Measurements from ENCODE around the gene TPCN2. TPM values are rescaled to one million over a fixed set of nuclear protein-coding genes. Genes with fewer than 3 reads are reported as not detected.

The TPCN2 gene
- total and polyA plus RNA-seq, 2 of the 4 experiments (the other 2 are of a cell fraction): 3.4 to 8.0 TPM

DNA sequence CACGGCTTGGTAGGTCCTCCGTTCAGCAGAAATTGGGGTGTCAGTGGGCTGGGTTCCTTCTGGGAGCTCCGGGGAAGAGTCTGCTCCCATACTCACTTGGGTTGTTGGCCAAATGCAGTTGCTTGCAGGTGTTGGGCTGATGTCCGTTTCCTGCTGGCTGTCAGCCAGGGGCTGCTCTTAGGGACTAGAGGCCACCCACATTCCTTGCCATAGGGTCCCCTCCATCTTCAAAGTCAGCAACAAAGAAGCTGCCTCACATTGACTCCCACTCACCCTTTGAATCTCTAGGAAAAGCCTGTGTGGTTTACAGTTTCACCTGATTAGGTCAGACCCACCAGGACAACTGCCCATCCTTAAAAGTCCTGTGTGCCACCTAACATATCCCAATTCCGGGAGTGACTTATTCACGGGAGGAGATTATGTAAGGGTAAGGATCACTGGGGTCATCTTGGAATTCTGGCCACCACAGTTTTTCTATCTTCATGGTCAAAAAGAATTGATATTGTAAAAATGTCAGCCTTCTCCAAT is 43.0 kb downstream of the TPCN2 start:
- H3K9ac ChIP-seq (ENCODE audit: low read depth, low read length): no peak overlapping the region
- H2BK5ac ChIP-seq (ENCODE audit: low read depth, low read length, poor library complexity, severe bottlenecking): no peak overlapping the region
- H3K9me3 ChIP-seq (ENCODE audit: control insufficient read depth, insufficient read depth, low read length): no peaks in the 10 kb centered on the region
- no peak overlapping the region for H2BK20ac ChIP-seq (ENCODE audit: low read depth, low read length)
- H3K18ac ChIP-seq (ENCODE audit: low read depth, low read length): no peak overlapping the region
- H3K4me1 ChIP-seq (ENCODE audit: control insufficient read depth, insufficient read depth, low read length): peaks cover 9% of the 10 kb centered on the region
- no peak overlapping the region for H3K23ac ChIP-seq (ENCODE audit: low read depth, low read length)
- H4K20me1 ChIP-seq (ENCODE audit: insufficient read depth, low read length): peaks cover 22% of the 10 kb centered on the region
- no peak overlapping the region for H2AK5ac ChIP-seq (ENCODE audit: low read depth, low read length)
- H3K36me3 ChIP-seq (ENCODE audit: control insufficient read depth, insufficient read depth, low read length): peaks cover 16% of the 10 kb centered on the region
- H3K56ac ChIP-seq (ENCODE audit: extremely low read depth, insufficient read depth, low read length): no peak overlapping the region
- WGBS, 2 experiments (ENCODE audit: extremely low coverage in 2 of 2, insufficient read length in 1 of 2): no CpG with 5 or more reads among the region's 6 CpGs
- no peak overlapping the region for H4K5ac ChIP-seq (ENCODE audit: low read depth, low read length)
- intact Hi-C loops (cut with micrococcal nuclease): no loop called here
- H2BK15ac ChIP-seq (ENCODE audit: low read depth, low read length): no peak overlapping the region
- ATAC-seq (ENCODE audit: low read depth) (no peak), DNase-seq (no peak)
- H3K9me1 ChIP-seq (ENCODE audit: insufficient read depth, low read length): 0 out of 2 replicates have a peak, but pooled peaks cover 4% of the 10 kb centered on the region
- no peak overlapping the region for H3K4me3 ChIP-seq (ENCODE audit: insufficient read depth, low read depth, low read length)
- no peak overlapping the region for H3K4ac ChIP-seq (ENCODE audit: low read depth, low read length)
- H2BK120ac ChIP-seq (ENCODE audit: low read depth, low read length): no peak overlapping the region
- TF ChIP-seq MXI1 (IDR thresholded peaks at IDR 0.05; ENCODE audit: borderline replicate concordance, low read depth, low read length) (no peak), BHLHE40 (IDR thresholded peaks at IDR 0.05; ENCODE audit: low read depth, low read length) (no peak), RAD21 (IDR thresholded peaks at IDR 0.05; ENCODE audit: low read length) (no peak), RFX5 (IDR thresholded peaks at IDR 0.05; ENCODE audit: low read depth, low read length) (no peak), MAZ (IDR thresholded peaks at IDR 0.05; ENCODE audit: borderline replicate concordance, low read depth, low read length) (no peak), FOS (IDR thresholded peaks at IDR 0.05; ENCODE audit: low read depth, low read length) (no peak), MAFK (IDR thresholded peaks at IDR 0.05; ENCODE audit: low read depth, low read length) (no peak), CHD1 (IDR thresholded peaks at IDR 0.05; ENCODE audit: low read depth, low read length) (no peak), SMC3 (IDR thresholded peaks at IDR 0.05; ENCODE audit: low read depth, low read length) (no peak), RCOR1 (IDR thresholded peaks at IDR 0.05; ENCODE audit: insufficient replicate concordance, low read length) (no peak), CEBPB (IDR thresholded peaks at IDR 0.05; ENCODE audit: low read depth, low read length) (no peak), NFE2L2 (IDR thresholded peaks at IDR 0.05; ENCODE audit: low read depth, low read length) (no peak), POLR2A (IDR thresholded peaks at IDR 0.05; ENCODE audit: low read depth, low read length) (no peak)
- TF ChIP-seq, protein P1, sequence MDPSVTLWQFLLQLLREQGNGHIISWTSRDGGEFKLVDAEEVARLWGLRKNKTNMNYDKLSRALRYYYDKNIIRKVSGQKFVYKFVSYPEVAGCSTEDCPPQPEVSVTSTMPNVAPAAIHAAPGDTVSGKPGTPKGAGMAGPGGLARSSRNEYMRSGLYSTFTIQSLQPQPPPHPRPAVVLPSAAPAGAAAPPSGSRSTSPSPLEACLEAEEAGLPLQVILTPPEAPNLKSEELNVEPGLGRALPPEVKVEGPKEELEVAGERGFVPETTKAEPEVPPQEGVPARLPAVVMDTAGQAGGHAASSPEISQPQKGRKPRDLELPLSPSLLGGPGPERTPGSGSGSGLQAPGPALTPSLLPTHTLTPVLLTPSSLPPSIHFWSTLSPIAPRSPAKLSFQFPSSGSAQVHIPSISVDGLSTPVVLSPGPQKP (IDR thresholded peaks at IDR 0.05; ENCODE audit: borderline replicate concordance, low read depth, low read length): no peak
- TF ChIP-seq, protein P2, sequence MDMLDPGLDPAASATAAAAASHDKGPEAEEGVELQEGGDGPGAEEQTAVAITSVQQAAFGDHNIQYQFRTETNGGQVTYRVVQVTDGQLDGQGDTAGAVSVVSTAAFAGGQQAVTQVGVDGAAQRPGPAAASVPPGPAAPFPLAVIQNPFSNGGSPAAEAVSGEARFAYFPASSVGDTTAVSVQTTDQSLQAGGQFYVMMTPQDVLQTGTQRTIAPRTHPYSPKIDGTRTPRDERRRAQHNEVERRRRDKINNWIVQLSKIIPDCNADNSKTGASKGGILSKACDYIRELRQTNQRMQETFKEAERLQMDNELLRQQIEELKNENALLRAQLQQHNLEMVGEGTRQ (IDR thresholded peaks at IDR 0.05; ENCODE audit: low read depth, low read length): no peak
- TF ChIP-seq, protein P3, sequence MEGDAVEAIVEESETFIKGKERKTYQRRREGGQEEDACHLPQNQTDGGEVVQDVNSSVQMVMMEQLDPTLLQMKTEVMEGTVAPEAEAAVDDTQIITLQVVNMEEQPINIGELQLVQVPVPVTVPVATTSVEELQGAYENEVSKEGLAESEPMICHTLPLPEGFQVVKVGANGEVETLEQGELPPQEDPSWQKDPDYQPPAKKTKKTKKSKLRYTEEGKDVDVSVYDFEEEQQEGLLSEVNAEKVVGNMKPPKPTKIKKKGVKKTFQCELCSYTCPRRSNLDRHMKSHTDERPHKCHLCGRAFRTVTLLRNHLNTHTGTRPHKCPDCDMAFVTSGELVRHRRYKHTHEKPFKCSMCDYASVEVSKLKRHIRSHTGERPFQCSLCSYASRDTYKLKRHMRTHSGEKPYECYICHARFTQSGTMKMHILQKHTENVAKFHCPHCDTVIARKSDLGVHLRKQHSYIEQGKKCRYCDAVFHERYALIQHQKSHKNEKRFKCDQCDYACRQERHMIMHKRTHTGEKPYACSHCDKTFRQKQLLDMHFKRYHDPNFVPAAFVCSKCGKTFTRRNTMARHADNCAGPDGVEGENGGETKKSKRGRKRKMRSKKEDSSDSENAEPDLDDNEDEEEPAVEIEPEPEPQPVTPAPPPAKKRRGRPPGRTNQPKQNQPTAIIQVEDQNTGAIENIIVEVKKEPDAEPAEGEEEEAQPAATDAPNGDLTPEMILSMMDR (conservative IDR thresholded peaks at IDR 0.05; ENCODE audit: low read depth, low read length): no peak
- H3K27ac ChIP-seq (ENCODE audit: insufficient read depth, low read length): no peak overlapping the region
- no peak overlapping the region for H4K91ac ChIP-seq (ENCODE audit: insufficient read depth, low read depth, low read length)
- ChIA-PET POLR2A (ENCODE audit: unreplicated experiment) (no interaction called here), CTCF (interaction anchor here (0.7 kb wide), 1 partner anchor 10 kb away, joined by 3 read pairs; no protein-coding TSS in a partner anchor)
- no peak overlapping the region for H2AK9ac ChIP-seq (replicated peaks; ENCODE audit: low read depth, low read length, poor library complexity)
- no peak overlapping the region for H4K8ac ChIP-seq (ENCODE audit: low read depth in 2 of 2, low read length in 2 of 2)
- in situ Hi-C loops (cut with MboI; ENCODE audit: low sequenced_read_pairs): no loop called here
- no TSS peak for BruUV-seq (replicated peaks)
- dilution Hi-C loops (cut with HindIII; ENCODE audit: low sequenced_read_pairs, unreplicated experiment): no loop called here
- H3K79me1 ChIP-seq (ENCODE audit: low read depth in 1 of 2, low read length in 2 of 2): peaks cover 0 to 6% of the 10 kb centered on the region in 2 experiments; a peak in 1 of 4 replicates
- no peak overlapping the region for H2AFZ ChIP-seq (replicated peaks; ENCODE audit: low read length, poor library complexity)
- no peak overlapping the region for H3K14ac ChIP-seq (replicated peaks; ENCODE audit: low read depth, low read length)
- H3K4me2 ChIP-seq (ENCODE audit: low read depth, low read length): no peak overlapping the region
- H3K27me3 ChIP-seq (ENCODE audit: control insufficient read depth, insufficient read depth, low read length): no peaks in the 10 kb centered on the region

All from IMR-90 (cell line).